HG02642 (cell line): Measurements from ENCODE around the gene HOXA5.

Experiments used
- ATAC-seq: cut with Tn5 transposase; IDR thresholded peaks from one replicate; pipeline ENCODE4 v1.9.1; 2021; ENCODE audit warnings: mild to moderate bottlenecking; ENCODE audit not compliant: unreplicated experiment, poor library complexity

Gene HOXA5

GRCh38 chr7:27111042-27111750 lies 32.3 kb downstream of the HOXA5 start:
- no peak for ATAC-seq

DNA sequence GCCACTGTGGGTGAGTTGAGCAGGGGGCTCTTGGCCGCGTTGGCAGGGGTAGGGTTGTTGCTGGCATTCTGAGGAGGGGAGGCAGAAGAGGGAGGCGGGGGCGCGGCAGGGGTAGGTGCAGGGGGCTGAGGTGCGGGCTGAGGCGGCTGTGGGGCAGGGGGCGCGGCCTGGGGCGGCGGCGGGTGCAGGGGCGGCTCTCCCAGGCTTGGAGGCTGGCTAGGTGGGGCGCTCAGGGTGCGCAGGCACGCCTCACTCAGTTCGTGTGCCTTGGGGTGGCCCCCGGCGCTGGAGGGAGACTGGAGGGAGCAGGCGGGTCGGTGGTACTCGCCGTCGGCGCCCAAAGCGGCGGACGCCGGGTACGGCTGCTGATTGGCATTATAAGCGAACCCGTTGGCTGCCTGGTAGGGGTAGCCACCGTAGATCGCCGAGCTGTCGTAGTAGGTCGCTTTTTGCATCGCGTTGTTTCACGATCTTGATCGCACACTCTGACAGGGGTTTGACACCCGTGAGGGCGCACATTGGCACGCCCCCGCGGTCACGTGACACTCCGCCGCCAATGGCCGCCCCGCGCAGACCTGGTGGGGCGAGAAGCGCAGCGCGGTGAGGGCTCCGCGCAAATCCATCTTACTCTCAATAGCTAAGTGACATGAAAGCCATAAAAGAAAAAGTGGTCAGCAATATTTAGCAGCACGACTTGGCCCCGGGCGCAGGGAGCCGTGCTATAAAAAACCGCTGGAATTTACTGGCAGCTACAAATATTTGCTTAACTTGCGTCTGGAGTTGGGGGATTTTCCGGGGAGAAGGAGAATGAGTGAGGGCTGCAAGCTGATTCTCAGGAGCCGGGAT lies 33.1 kb downstream of the HOXA5 start:
- ATAC-seq, result no peak

- no peak for ATAC-seq
Observed at GRCh38 chr7:27109466-27110185, 33.9 kb downstream of the HOXA5 start.

GRCh38 chr7:27108390-27109127 lies 34.9 kb downstream of the HOXA5 start:
- no peak for ATAC-seq

GRCh38 chr7:27107391-27108381 lies 35.8 kb downstream of the HOXA5 start:
- no peak for ATAC-seq

DNA sequence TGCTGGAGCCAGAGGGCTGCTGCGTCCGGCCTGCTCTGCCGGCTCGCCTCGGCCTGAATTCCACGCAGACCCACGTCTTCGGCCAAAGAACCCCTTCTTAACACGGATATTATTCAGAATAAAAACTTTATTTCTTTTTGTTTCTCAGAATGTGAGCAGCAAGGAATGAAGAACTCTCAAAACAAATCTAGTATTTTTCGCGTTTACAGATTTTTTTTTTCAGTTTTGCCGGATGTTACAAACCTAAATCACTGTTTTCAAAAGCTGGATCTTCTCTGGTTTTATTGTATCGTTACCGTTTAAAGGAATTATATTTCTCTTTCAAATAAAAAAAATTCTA lies 36.6 kb downstream of the HOXA5 start:
- no peak for ATAC-seq

DNA sequence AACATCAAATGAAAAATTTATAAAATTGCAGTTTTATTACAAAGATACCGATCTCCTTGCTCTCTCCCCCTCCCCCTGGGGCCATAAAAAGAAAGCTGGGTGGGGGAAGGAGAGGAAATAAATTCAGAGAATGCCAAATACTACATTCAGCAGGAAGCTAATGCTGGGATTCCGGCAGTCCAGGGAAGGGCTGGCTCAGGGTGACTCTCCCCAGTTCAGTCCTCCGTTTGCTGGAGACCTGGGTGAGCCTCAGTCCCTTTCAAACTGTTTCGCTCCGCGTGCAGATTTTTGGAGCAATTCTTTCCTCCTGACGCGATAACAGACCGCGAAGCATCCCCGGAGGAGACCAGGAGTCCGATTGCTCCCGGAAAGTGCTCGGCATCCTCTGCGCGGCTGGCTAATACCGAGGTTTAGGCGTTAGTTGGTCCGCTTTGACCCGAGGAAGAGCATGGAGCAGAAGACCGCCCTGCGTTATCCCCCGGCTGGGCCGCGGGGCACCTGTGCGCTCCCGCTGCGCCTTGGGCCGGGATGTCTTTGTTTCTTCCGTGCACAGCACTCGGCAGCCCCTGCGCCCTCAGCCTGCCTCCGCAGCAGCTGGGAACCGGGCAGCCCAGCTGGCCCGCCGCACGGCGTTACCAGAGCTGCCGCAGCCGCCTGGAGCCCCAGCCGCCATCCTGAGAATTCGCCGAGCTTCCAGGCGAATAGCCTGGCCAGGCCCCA lies 37.1 kb downstream of the HOXA5 start:
- no peak for ATAC-seq

GRCh38 chr7:27105301-27106031 lies 38.0 kb downstream of the HOXA5 start:
- ATAC-seq, result no peak

DNA sequence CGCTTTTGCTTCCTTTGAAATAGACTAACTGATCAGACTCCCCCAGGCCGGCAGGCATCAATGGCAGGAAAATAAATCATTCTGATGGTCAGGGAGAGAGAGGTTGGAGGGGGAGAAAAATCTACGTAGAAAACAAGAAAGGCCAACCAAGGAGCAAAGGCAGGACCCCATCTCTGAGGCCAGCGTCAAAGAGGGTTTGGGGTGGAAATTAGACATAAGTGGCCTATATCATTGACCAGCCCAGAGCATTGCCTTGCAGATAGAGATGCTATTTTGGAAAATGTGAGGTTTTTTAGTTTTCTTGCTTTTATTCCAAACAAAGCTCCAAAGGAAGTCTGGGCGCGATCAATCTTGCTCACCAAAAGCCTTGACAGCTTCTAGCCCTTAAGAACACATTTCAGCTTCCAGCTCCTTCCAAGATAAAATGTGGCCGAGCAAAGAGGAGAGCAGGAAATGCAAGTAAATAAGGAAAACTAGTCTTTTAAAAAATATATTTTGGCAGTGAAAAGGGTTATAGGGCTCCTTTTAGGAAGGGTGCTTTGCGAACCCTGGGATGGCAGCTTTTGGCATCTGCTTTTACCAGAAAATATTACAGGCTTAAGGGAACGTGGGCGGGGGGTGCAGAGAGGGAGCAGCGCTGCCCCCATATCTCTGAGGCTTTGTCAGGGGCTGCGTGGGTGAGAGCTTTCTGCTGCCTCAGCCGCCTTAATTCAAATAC lies 39.0 kb downstream of the HOXA5 start:
- ATAC-seq, result no peak

- no peak for ATAC-seq
Observed at GRCh38 chr7:27103489-27104226, 39.8 kb downstream of the HOXA5 start.

GRCh38 chr7:27102581-27103442 lies 40.7 kb downstream of the HOXA5 start, which contains the start of gene HOXA2:
HOXA2 (minus strand) TSS chr7:27102683; CDS start chr7:27102500, 183 bp downstream.
- no peak for ATAC-seq

GRCh38 chr7:27101957-27102580 lies 41.4 kb downstream of the HOXA5 start:
- no peak for ATAC-seq

GRCh38 chr7:27101171-27101956 lies 42.1 kb downstream of the HOXA5 start:
- ATAC-seq, result no peak

GRCh38 chr7:27100694-27101170 lies 42.7 kb downstream of the HOXA5 start:
- no peak for ATAC-seq
